HG03342 (cell line): ENCODE measurements around the gene ZNF519.
A peak's percentile ranks its signal among the peaks of the same experiment; 100 is the strongest.

Experiments used
- ATAC-seq: cut with Tn5 transposase; IDR thresholded peaks from one replicate; pipeline ENCODE4 v1.9.1; 2021; ENCODE audit warnings: mild to moderate bottlenecking, moderate library complexity; ENCODE audit not compliant: unreplicated experiment

ZNF519 gene

GRCh38 chr18:14100503-14101286, 31.5 kb downstream of the ZNF519 start:
- ATAC-seq: no peak

- ATAC-seq: no peak
Measured at GRCh38 chr18:14098428-14098827, 33.8 kb downstream of the ZNF519 start.

- ATAC-seq: no peak
Measured at GRCh38 chr18:14097761-14098160, 34.5 kb downstream of the ZNF519 start.

DNA sequence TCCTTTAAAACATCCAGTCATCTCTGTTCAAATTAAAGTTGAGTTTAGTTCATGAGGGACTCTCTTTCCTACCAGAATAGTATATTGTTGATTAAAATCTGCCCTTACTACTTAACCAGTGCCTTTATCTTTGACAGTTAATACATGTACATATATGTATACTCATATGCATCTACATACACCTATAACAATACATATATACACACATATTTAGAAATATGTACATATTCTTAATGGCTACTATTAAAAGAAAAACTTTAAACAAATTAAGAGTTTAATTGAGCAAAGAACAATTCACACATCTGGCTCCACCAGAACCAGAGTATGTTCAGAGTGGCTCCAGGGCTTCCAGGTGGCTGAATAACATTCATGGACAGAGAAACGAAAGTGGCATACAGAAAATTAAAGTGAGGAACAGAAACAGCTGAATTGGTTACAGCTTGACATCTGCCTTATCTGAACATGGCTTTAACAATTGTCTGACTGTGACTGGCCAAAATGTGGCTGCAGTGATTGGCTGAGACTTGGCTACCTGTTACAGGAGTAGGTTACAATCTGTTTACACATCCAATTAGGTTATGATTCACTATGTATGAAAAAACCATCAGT, 38.8 kb downstream of the ZNF519 start:
- ATAC-seq: no peak

DNA sequence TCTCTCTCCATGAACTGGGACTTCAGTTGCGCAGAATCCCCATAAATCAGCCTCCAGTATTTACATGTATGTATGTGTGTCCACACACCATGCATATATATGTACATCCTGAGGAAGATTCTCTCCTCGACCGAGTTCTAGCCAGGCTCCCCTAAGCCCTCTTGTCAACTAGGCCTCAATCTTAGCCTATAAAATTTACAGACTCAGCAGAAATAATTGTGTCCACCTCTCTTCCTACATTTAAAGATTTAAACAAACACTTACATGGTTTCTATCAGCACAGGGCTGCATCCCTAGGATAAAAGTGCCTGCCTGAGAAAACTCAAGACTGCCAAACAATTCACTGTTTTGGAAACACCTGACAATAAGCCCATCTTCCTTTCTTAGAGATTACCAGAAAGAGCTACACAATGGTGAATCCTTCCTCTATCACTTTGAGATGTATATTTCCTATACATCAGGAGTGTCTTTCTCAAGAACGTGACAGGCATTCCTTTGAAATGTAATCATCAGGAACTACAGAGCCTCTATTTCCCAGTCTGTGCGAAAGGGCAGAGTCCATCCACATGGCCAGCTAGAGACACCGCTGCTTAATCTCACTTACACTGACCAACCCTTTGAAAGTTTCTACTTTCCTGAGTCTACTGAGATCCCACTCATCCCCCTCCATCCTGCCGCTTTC, 39.5 kb downstream of the ZNF519 start:
- ATAC-seq: no peak

DNA sequence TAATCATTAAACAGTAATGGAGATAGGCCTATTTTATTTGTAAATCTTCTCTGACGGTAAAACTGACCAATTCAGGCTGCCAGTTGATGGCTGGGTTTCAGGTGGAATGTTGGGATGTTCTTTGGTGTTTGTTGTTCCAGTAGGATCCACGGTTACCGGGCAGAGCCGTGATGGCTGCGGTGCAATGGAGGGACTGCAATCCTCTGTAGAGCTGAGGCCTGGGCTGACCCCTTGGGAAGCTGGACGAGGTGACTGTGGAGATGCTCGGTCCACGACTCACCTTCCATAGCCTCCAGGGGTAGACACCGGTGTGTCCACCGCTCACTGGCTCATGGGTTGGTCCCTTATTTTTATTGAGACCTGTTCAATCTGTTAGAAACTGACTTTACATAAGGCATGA, 42.5 kb downstream of the ZNF519 start:
- ATAC-seq: no peak

DNA sequence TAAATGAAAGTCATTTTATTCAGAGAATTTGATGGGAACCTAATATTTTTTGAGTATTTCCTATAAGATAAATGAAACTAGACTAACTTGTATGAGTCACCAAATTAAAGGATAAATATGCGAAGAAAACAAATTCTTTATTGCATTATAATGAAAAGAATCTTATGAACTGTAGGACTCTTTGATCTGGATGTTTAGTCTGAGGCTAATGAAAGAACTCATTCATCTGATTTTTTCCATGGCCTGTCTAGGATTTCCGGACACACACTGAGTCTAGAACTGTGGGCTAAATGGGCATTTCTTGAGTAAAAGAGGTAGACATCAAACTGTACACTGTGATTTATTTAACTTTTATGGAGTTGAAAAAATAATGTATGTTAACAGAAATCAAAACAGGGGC, 43.0 kb downstream of the ZNF519 start:
- no peak for ATAC-seq

- no peak for ATAC-seq
Measured at GRCh38 chr18:14086458-14087231, 45.6 kb downstream of the ZNF519 start.

GRCh38 chr18:14085770-14086457, 46.3 kb downstream of the ZNF519 start:
- no peak for ATAC-seq

GRCh38 chr18:14075196-14075595, 57.0 kb downstream of the ZNF519 start:
- ATAC-seq: no peak

DNA sequence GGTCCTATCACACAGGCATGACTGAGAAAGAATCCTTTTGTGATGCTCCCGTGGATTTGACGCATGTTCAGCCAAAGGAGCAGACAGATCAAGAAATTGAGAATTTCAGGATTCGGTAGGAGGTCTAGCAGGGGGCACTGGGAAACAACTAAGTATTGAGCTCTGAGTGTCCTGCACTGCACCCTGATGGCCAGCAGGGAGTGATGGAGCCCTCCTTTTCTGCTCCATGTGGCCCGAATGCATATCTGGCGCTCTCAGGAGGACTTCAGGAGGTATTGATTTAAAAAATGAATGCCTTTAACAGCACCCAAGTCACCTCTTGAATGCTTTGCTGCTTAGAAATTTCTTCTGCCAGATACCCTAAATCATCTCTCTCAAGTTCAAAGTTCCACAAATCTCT, 58.0 kb downstream of the ZNF519 start:
- peak; percentile 52 for ATAC-seq

- ATAC-seq: no peak
Measured at GRCh38 chr18:14053661-14054060, 78.6 kb downstream of the ZNF519 start.
